NCI-H1092 treated with DMSO at 0.1 percent for 48 hours (cell line): ENCODE data around the gene R3HDM2.

Experiments
- DNase-seq: peaks from one replicate; lab custom pipeline; 2025; lab: John Stamatoyannopoulos, UW

R3HDM2 gene

GRCh38 chr12:57430931-57431566 is at the start of gene R3HDM2:
R3HDM2 (minus strand) TSS chr12:57431043; CDS start chr12:57310428, 120,615 bp downstream.
- DNase-seq: peak; percentile 90

- DNase-seq: no peak
Observed at GRCh38 chr12:57479376-57480115, 48.7 kb upstream of the R3HDM2 start, which contains the start of gene ARHGAP9. ARHGAP9 (minus strand) TSS chr12:57479866; CDS start chr12:57479406, 460 bp downstream.

DNA sequence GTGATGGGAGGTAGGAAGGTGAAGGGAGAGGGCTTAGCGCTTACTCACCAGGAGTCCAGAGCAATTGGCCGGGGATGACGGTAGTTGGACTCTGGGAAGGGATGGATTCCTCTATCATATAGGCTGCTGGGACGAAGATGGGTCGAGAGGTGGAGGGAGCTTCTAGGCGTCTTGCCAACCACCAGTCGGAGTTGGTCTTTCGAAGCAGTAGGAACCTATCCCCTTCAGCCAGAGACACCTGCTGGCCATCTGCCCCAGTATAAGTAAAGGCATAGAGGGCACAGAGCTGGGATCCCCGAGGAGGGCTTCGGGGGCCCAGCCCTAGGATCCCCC is 48.2 kb upstream of the R3HDM2 start:
- DNase-seq: no peak

DNA sequence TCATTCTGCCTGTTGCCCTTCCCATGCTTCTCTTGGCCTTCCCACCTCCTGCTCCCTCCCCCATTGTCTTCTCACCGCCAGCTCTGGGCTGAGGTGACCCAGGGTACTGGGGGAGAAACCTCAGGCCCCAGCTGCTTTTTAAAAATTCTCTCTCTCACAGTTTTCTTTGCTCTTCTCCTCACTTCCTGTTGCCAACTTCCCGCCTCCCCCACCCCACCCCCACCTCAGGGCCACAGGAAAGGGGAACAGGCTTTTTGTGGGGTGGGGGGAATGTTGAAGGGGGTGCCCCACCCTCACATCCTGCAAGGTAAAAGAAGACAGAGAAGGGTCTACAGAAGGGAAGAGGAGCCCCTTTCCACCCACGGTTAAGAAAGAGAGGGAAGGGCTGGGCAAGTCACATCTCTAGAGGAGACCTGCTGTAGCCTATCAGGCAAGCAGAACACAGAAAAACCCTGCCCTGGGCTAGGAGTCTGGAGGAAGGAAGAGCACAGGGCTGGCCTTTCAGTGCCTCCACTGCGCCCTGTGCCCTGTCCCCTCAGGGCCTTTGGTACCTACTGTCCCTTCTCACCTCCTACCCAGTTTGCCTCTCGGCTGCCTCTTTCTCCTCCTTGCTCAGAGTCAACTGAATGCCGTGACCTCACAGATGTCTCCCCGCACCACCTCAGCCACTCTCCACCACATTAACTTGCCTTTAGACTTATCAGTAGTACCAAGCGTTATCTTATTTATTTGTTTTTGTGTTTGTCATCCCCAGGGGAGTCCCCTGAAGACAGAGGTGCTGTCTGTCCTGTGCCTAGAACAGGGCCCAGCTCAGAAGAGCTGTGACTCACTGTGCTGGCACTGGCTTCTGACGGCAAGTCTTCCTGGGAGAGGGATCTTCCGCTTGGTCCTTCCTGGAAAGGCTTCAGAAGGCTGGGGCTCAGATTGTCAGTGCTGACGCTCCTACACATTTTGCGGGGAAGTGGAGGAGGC is 47.2 kb upstream of the R3HDM2 start:
- DNase-seq: no peak

DNA sequence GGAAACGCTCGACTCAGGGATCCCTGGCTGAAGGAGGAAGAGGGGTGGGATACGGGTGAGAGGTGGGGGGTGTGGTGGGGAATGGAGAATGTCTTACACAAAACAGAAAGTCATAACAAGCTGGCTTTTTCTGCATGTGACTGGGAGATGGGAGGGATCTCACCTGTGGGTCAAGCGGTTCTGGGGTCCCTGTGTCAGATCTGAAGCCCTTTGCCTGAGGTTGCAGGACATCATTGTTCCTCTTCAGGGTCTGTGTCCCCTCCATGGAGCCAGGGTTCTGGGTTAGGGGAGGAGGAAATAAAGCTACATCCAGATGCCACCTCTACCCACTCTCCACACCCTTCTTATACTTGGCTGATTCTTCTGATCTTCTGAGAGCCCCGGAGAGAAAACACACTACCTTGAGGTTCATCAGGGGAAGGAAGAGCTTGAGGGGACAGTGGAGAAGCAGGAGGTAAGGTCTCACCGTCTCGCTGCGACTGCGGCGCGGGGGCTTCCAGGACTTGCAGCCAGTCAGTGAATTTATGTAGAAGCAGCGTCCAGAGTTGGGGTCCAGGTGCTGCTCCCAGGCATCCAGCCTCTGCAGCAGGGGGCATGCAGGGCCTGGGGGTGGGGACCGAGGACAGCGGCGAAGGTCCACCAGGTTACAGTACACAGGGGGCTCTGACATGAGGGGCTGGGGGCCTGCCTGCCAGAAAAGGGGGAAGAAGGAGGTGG is 46.3 kb upstream of the R3HDM2 start:
- no peak for DNase-seq

DNA sequence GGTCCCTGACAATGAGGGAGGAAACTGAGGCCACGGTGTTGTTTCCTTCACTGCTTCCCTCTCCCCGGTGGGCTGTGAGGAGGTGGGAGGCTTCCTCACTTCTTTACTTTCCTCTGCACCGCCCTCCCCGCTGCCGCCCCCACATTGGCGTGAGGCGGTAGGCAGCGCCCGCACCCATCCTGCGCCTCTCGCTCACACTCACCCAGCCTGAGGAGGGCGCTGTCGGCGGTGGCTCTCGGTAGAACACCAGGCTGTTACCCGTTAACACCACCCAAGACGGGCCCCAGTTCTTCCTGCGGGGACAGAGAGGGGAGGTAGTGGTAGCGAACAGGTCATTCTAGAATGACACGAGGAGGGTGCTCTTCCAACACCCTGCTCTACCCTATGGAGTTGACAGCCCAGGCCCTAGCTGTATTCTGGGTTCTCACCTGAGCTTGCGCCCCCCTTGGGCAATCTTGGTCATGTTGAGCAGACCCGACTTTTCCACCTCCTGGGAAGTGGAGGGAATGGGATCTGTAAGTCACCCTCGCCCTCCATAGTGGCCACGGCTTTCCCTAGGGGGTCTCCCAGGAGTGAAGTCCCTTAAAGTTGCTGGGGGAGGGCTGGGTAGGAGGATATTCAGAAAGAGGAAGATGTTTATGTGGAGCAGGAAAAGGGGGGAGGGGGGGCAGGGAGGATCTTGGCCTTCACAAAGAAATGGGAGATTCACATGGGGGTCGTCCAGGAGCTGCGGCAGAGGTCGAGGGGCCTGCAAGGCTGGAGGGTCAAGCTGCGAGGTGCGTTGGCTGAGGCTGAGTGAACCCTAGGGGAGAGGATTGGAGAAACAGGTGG is 45.5 kb upstream of the R3HDM2 start:
- DNase-seq: no peak

- DNase-seq: no peak
Observed at GRCh38 chr12:57475271-57476161, 44.7 kb upstream of the R3HDM2 start.

GRCh38 chr12:57474862-57475261 is 44.0 kb upstream of the R3HDM2 start:
- DNase-seq: peak; percentile 8

GRCh38 chr12:57474430-57474829 is 43.6 kb upstream of the R3HDM2 start:
- DNase-seq: no peak

GRCh38 chr12:57473886-57474285 is 43.0 kb upstream of the R3HDM2 start:
- DNase-seq: no peak

DNA sequence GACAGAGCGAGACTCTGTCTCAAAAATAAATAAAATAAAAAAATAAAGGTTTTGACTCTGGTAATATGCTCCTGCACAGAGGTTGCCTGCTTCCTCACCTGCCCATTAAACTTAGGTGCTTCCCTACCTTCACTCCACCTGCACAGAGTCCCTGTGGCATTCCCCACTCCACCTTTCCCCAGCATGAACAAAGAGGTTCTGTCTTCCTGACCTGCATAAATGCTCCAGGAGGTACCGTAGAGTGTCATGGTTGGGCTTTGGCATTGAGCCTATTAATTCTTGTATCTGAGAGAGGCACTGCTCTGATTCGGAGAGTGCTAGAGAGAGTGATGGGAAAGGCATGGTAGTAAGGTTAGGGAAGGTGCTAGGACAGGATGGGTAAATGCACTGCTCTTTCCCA is 42.5 kb upstream of the R3HDM2 start:
- DNase-seq: no peak

DNA sequence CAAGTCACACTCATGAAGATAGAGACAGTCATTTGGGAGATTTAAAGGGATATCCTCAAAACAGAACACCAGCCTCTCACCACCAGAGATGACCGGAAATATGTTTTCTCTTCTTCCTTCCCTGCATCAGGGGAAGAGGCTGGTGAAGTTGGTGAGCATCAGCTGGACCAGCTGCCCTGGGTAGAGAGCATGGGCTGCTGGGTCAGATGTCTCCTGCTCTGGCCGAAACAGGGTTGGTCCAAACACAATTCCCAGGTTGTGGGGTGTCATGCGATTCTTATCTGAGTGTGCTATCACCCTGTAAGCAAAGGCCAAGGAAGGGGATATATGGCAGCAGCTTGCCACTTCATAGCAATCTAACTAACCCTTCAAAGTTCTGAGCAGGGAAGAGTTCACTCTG is 41.5 kb upstream of the R3HDM2 start:
- no peak for DNase-seq

DNA sequence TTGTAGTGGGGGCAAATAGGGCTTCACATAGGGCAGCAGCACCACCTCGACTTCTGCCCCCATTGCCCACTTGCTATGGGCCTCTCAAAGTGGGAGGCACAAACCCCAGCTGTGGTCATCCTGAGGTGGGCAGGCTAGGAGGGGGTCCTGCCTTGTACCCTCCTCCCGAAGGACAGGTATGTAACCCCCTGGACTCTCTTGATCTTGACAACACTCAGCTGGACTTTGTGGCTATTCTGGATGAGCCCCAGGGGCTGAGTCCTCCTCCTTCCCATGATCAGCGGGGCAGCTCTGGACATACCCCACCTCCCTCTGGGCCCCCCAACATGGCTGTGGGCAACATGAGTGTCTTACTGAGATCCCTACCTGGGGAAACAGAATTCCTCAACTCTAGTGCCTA is 40.8 kb upstream of the R3HDM2 start:
- DNase-seq: no peak

GRCh38 chr12:57470970-57471656 is 40.3 kb upstream of the R3HDM2 start:
- DNase-seq: no peak

DNA sequence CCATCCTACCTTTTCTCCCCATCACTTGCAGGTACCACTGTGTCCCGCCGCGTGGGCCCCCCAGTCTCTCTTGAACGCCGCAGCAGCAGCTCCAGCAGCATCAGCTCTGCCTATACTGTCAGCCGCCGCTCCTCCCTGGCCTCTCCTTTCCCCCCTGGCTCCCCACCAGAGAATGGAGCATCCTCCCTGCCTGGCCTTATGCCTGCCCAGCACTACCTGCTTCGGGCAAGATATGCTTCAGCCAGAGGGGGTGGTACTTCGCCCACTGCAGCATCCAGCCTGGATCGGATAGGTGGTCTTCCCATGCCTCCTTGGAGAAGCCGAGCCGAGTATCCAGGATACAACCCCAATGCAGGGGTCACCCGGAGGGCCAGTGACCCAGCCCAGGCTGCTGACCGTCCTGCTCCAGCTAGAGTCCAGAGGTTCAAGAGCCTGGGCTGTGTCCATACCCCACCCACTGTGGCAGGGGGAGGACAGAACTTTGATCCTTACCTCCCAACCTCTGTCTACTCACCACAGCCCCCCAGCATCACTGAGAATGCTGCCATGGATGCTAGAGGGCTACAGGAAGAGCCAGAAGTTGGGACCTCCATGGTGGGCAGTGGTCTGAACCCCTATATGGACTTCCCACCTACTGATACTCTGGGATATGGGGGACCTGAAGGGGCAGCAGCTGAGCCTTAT is 39.6 kb upstream of the R3HDM2 start:
- no peak for DNase-seq

DNA sequence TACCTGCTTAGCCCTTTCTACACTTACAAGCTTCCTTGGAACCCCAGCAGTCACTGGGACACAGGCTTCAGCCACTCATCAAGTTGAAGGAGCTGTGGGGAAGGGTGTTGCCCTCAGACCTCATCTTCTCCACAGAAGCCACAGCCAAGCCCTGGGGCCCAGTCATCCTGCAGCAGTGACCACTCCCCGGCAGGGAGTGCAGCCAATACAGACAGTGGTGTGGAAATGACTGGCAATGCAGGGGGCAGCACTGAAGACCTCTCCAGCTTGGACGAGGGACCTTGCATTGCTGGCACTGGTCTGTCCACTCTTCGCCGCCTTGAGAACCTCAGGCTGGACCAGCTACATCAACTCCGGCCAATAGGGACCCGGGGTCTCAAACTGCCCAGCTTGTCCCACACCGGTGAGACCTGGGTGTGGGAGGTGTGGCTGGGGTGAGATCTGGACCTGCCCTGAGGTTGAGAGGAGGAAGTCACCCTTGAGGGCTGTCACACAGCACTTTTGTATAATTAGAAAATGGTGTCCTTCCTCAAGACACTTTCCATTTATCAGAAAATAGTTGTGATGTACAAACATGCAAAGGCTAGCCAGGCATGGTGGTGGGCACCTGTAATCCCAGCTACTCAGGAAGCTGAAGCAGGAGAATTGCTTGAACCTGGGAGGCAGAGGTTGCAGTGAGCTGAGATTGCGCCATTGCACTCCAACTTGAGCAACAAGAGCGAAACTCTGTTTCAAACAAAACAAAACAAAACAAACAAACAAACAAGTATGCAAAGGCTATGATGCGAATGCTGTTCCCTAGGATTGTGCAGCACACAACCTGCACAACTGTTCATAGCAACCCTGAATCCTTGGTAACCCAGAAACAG is 38.7 kb upstream of the R3HDM2 start:
- no peak for DNase-seq

DNA sequence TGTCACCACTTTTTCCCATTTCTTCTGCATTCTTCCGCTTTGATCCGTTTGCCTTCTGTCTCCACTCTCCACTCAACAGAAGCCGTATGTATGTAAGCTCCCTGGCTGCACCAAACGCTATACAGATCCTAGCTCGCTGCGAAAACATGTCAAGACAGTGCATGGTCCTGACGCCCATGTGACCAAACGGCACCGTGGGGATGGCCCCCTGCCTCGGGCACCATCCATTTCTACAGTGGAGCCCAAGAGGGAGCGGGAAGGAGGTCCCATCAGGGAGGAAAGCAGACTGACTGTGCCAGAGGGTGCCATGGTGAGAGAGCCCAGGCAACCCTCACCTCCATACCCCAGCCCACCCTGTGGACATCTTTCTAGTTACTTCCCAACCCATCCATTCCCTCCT is 37.1 kb upstream of the R3HDM2 start:
- no peak for DNase-seq
